Measurements from ENCODE around the gene CELSR1. TPM values are rescaled to one million over a fixed set of nuclear protein-coding genes. Genes with fewer than 3 reads are reported as not detected.

CELSR1 gene
- total and polyA plus RNA-seq, 10 donors, result 4.3 to 13.1 (median 8.4) TPM

DNA sequence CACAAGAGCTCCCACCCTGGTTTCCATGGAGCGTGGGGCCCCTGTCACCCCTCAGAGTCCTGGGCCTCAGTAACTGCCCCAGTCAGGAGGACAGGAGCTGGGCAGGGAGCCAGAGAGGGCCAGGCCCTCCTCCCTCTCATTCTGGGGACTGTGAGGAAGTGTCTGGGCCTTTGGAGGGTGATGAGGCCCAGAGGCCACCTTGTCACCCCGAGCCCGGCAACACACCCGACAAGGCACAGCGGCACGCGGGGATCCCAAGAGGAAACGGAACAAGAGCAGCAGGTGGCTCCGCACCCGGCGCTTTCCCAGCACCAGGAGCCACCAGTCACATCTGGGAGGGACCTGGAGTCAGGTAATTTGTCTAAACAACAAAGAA lies 72.1 kb downstream of the CELSR1 start:
- H3K27me3 ChIP-seq (replicated peaks in 1 of 7), result peaks cover 0 to 51% (median 0%) of the 10 kb centered on the region in 7 donors
- H3K36me3 ChIP-seq, result no peaks in the 10 kb centered on the region
- no peak overlapping the region for H3K4me3 ChIP-seq
- WGBS, 5 donors, result 52 to 67% (median 58%) methylated on average over 8 to 11 of the region's 11 CpGs
- H3K4me1 ChIP-seq, result peaks cover 0 to 9% (median 0%) of the 10 kb centered on the region in 6 donors
- DNase-seq, result no peak
- H3K9me3 ChIP-seq, result no peaks in the 10 kb centered on the region
- no peak overlapping the region for H3K27ac ChIP-seq
- intact Hi-C loops (cut with DNase I; ENCODE audit: low total_unique reads), result no loop called here
- TF ChIP-seq, protein P1, sequence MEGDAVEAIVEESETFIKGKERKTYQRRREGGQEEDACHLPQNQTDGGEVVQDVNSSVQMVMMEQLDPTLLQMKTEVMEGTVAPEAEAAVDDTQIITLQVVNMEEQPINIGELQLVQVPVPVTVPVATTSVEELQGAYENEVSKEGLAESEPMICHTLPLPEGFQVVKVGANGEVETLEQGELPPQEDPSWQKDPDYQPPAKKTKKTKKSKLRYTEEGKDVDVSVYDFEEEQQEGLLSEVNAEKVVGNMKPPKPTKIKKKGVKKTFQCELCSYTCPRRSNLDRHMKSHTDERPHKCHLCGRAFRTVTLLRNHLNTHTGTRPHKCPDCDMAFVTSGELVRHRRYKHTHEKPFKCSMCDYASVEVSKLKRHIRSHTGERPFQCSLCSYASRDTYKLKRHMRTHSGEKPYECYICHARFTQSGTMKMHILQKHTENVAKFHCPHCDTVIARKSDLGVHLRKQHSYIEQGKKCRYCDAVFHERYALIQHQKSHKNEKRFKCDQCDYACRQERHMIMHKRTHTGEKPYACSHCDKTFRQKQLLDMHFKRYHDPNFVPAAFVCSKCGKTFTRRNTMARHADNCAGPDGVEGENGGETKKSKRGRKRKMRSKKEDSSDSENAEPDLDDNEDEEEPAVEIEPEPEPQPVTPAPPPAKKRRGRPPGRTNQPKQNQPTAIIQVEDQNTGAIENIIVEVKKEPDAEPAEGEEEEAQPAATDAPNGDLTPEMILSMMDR (IDR thresholded peaks at IDR 0.05 in 8 of 11, conservative IDR thresholded peaks at IDR 0.05 in 3 of 11), result no peak
- TF ChIP-seq POLR2A (IDR thresholded peaks at IDR 0.05) (no peak), POLR2AphosphoS5 (IDR thresholded peaks at IDR 0.05) (no peak)

DNA sequence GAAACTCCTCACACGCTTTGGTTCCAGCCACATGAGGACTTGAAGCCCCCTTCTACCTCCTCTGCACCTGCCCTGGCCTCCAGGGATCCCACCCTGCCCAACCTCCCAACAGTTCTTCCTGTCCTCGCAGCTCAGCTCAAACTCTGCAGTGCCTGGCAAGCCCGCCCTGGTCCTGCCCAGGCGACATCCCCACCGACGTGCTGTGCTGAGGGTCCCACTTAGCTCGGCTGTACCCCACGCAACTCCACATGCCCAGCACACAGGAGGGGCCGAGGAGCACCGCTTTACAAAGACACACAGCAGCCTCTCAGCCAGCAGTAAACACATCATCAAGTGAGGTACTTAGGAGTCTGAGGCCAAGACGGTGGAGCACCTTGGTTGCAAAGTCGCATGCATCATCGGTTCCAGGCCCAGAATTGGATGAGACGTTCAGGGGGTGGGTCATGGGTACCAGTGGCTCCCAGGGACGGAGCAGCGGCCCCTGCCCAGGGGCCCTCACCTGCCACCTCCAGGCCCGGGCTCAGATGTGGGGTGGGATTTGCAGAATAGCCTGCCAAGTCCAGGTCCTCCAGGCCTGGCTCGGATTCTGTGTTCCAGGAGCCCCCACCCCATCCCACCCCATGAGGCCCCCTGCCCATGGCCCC lies 72.6 kb downstream of the CELSR1 start:
- WGBS, 5 donors, result 81 to 87% (median 85%) methylated on average over 16 to 18 of the region's 18 CpGs
- Histone ChIP-seq H3K36me3 (no peaks in the 10 kb centered on the region), H3K9me3 (no peaks in the 10 kb centered on the region), H3K4me1 (peaks cover 0 to 9% (median 0%) of the 10 kb centered on the region in 6 donors), H3K4me3 (no peak overlapping the region), H3K27ac (no peak overlapping the region), H3K27me3 (replicated peaks in 1 of 7) (peaks cover 0 to 52% (median 0%) of the 10 kb centered on the region in 7 donors)
- no peak for DNase-seq
- intact Hi-C loops (cut with DNase I; ENCODE audit: low total_unique reads), result no loop called here
- TF ChIP-seq, protein P1 (IDR thresholded peaks at IDR 0.05 in 8 of 11, conservative IDR thresholded peaks at IDR 0.05 in 3 of 11), result no peak
- TF ChIP-seq POLR2A (IDR thresholded peaks at IDR 0.05) (no peak), POLR2AphosphoS5 (IDR thresholded peaks at IDR 0.05) (no peak)

DNA sequence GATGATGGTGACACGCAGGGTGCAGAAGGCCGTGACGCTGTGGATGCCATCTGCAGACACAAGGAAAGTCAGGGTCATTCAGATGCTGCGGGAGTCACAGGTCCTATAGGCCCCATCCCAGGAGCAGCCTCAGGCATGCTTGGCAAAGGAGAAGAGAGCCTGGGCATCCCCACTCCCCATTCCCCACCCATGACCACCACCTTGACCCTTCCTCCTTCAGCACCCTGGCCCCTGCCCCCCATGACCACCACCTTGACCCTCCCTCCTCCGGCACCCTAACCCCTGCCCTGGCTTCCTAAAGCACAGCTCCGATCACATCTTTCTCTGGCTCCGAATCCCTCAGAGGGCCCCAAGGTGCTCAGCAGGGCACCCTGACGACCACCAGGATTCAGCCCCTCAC lies 73.1 kb downstream of the CELSR1 start:
- no peaks in the 10 kb centered on the region for H3K9me3 ChIP-seq
- no peak overlapping the region for H3K27ac ChIP-seq
- DNase-seq, result no peak
- intact Hi-C loops (cut with DNase I; ENCODE audit: low total_unique reads), result no loop called here
- WGBS, 5 donors, result 88 to 96% (median 91%) methylated on average over 7 to 8 of the region's 8 CpGs
- H3K27me3 ChIP-seq (replicated peaks in 1 of 7), result peaks cover 0 to 56% (median 0%) of the 10 kb centered on the region in 7 donors
- no peak overlapping the region for H3K4me3 ChIP-seq
- H3K36me3 ChIP-seq, result no peaks in the 10 kb centered on the region
- H3K4me1 ChIP-seq, result peaks cover 0 to 9% (median 0%) of the 10 kb centered on the region in 6 donors
- TF ChIP-seq, protein P1 (IDR thresholded peaks at IDR 0.05 in 8 of 11, conservative IDR thresholded peaks at IDR 0.05 in 3 of 11), result no peak
- TF ChIP-seq POLR2A (IDR thresholded peaks at IDR 0.05), result no peak
- TF ChIP-seq POLR2AphosphoS5 (IDR thresholded peaks at IDR 0.05), result no peak

DNA sequence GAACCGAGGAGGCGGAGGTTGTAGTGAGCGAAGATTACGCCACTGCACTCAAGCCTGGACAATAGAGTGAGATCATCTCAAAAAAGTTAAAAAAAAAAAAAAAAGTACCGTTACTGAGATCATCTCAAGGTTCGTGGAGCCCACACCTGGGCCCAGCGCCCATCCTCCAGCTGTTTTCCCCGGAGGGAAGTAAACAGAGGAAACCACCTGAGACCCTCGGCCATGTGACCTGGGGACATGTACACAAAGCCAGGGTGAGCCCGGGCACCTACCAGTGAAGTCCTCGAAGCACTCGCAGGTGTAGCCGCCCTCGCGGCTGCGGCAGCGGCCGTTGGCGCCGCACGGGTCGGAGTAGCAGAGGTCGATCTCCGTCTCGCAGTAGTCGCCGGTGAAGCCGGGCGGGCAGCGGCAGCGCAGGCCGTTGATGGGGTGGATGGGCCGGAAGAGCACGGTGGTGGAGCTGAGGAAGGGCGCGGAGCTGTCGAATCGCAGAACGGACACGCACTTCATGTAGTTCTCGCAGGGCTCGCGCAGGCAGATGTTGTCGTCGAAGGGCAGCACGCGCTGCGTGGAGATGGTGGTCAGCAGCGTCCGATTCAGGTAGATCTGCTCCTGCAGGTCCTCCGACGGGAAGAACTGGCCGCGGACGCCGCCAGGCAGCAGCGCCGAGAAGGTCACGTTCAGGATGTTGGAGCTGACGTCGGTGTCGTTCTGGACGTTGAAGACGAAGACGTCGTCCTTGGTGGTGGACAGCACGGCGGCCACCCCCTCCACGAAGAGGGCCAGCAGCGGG lies 73.8 kb downstream of the CELSR1 start:
- TF ChIP-seq POLR2A (IDR thresholded peaks at IDR 0.05), result no peak
- no peak for TF ChIP-seq POLR2AphosphoS5 (IDR thresholded peaks at IDR 0.05)
- TF ChIP-seq, protein P1 (IDR thresholded peaks at IDR 0.05 in 8 of 11, conservative IDR thresholded peaks at IDR 0.05 in 3 of 11), result no peak
- 93 to 96% (median 95%) methylated on average over 65 to 70 of the region's 70 CpGs for WGBS, 5 donors
- H3K27me3 ChIP-seq (replicated peaks in 1 of 7), result peaks cover 0 to 60% (median 0%) of the 10 kb centered on the region in 7 donors
- peaks cover 0 to 9% (median 0%) of the 10 kb centered on the region in 6 donors for H3K4me1 ChIP-seq
- no peak overlapping the region for H3K4me3 ChIP-seq
- no peaks in the 10 kb centered on the region for H3K9me3 ChIP-seq
- no peak overlapping the region for H3K27ac ChIP-seq
- no peaks in the 10 kb centered on the region for H3K36me3 ChIP-seq
- intact Hi-C loops (cut with DNase I; ENCODE audit: low total_unique reads), result no loop called here
- no peak for DNase-seq

Data from spleen (tissue), 11 donors.